ENCODE measurements around the gene CASZ1.

Gene CASZ1

DNA sequence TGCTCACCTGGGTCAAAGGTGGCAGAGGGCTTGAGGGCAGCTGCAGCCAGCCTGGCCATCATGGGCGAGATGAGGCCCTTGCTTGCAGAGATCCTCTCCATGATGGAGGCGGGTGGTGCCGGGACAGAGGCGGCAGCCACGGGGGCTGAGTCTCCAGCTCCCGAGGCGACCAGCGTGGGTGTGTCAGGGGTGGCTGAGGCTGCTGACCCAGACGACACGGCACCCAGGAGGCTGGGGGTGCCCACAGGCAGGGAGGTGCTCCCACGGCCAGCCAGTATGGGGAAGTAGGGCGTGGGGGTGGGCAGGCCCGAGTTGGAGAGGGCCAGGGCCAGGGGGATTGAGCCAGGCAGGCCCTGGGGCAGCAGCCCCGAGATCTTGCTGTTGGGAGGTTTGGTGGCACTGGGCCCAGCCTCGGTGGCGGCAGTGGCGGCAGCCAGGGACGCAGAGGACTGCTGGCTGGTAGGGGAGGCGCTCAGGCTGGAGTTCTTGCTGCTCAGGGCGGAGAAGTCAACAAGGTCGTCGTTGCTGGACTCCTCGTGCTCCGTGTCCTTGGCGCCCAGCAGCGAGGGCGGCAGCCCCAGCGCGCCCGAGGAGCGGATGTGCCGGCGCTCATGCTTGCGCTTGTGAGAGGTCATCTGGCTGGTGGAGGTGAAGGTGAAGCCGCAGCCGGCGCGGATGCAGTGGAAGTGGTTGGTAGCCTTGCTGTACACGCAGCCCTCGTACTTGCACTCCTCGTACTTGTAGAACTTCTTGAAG lies 142.9 kb downstream of the CASZ1 start:
- DNase-seq (ENCODE audit: low spot score) (no peak), ATAC-seq (ENCODE audit: low read depth) (no peak)
- no peaks in the 10 kb centered on the region for H3K4me1 ChIP-seq (ENCODE audit: insufficient read depth, poor library complexity, severe bottlenecking)
- no peak overlapping the region for H3K4me3 ChIP-seq (ENCODE audit: severe bottlenecking)
- no peaks in the 10 kb centered on the region for H3K9me3 ChIP-seq (ENCODE audit: severe bottlenecking)
- TF ChIP-seq, protein P1, sequence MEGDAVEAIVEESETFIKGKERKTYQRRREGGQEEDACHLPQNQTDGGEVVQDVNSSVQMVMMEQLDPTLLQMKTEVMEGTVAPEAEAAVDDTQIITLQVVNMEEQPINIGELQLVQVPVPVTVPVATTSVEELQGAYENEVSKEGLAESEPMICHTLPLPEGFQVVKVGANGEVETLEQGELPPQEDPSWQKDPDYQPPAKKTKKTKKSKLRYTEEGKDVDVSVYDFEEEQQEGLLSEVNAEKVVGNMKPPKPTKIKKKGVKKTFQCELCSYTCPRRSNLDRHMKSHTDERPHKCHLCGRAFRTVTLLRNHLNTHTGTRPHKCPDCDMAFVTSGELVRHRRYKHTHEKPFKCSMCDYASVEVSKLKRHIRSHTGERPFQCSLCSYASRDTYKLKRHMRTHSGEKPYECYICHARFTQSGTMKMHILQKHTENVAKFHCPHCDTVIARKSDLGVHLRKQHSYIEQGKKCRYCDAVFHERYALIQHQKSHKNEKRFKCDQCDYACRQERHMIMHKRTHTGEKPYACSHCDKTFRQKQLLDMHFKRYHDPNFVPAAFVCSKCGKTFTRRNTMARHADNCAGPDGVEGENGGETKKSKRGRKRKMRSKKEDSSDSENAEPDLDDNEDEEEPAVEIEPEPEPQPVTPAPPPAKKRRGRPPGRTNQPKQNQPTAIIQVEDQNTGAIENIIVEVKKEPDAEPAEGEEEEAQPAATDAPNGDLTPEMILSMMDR (IDR thresholded peaks at IDR 0.05; ENCODE audit: poor library complexity, severe bottlenecking), result no peak
- no peaks in the 10 kb centered on the region for H3K27me3 ChIP-seq (ENCODE audit: insufficient read depth, poor library complexity, severe bottlenecking)
- H3K36me3 ChIP-seq (ENCODE audit: low read depth), result no peaks in the 10 kb centered on the region
- no peak overlapping the region for H3K27ac ChIP-seq (ENCODE audit: poor library complexity, severe bottlenecking)

DNA sequence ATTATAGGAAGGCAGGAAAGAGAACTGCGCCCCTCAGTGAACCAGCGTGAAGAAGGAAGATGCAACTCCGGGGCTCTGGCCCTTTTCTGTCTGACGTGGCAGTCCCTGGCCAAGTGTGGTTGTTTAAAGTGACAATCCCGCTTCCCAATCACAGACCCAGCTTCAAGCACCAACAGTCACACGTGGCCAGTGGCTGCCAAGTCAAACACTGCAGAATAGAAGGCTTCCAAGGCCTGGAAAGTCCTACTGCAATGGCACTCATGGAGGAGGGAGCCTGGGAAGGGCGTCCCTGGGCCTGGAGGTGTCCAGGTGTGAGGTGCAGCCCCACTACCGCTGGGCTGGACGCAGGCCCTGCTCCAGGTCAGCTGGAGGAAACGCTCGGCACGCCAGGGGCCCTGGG lies 143.8 kb downstream of the CASZ1 start:
- TF ChIP-seq, protein P1 (IDR thresholded peaks at IDR 0.05; ENCODE audit: poor library complexity, severe bottlenecking), result no peak
- no peaks in the 10 kb centered on the region for H3K36me3 ChIP-seq (ENCODE audit: low read depth)
- no peak overlapping the region for H3K4me3 ChIP-seq (ENCODE audit: severe bottlenecking)
- no peak overlapping the region for H3K27ac ChIP-seq (ENCODE audit: poor library complexity, severe bottlenecking)
- no peak for ATAC-seq (ENCODE audit: low read depth)
- H3K4me1 ChIP-seq (ENCODE audit: insufficient read depth, poor library complexity, severe bottlenecking), result no peaks in the 10 kb centered on the region
- no peak for DNase-seq (ENCODE audit: low spot score)
- H3K9me3 ChIP-seq (ENCODE audit: severe bottlenecking), result no peaks in the 10 kb centered on the region
- H3K27me3 ChIP-seq (ENCODE audit: insufficient read depth, poor library complexity, severe bottlenecking), result no peaks in the 10 kb centered on the region

DNA sequence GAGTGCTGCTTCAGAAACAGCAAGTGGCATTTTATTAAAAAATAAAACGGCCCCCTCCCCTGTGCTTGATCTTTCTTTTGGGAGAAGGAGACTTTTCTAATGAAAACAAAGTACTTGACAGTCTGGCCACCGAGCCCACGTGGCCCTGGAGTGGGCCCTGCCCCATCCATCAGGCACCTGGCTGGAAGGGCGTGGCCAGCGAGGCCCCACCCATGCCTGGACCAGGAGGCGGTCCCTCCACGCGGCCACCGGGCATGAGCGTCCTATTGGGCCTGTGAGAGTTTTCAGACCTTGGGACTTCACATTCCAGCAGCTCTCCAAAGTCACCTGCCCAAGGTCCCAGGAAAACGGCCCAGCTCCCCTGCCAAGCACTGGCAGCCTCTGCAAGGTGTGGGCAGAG lies 144.7 kb downstream of the CASZ1 start:
- no peaks in the 10 kb centered on the region for H3K4me1 ChIP-seq (ENCODE audit: insufficient read depth, poor library complexity, severe bottlenecking)
- no peak overlapping the region for H3K4me3 ChIP-seq (ENCODE audit: severe bottlenecking)
- no peak for DNase-seq (ENCODE audit: low spot score)
- TF ChIP-seq, protein P1 (IDR thresholded peaks at IDR 0.05; ENCODE audit: poor library complexity, severe bottlenecking), result no peak
- H3K9me3 ChIP-seq (ENCODE audit: severe bottlenecking), result no peaks in the 10 kb centered on the region
- no peak overlapping the region for H3K27ac ChIP-seq (ENCODE audit: poor library complexity, severe bottlenecking)
- no peaks in the 10 kb centered on the region for H3K36me3 ChIP-seq (ENCODE audit: low read depth)
- no peak for ATAC-seq (ENCODE audit: low read depth)
- no peaks in the 10 kb centered on the region for H3K27me3 ChIP-seq (ENCODE audit: insufficient read depth, poor library complexity, severe bottlenecking)

DNA sequence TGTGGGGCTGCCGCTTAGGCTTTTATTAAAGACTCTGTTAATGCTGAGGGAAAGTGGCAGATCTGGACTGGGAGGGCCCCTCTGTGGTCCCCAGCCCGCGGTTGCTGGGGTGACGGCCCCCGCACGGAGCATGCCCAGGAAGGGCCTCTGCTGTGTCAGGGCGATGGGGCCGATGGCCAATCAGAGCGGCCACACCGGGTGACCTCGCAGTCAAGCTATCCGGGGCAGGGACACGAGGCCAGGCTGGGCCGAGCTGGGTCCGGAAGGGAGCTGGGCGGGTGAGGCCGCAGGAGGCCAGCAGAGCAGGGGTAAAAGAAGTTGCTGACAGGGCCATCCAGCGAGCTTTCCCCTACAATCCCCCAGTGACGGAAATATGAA lies 145.1 kb downstream of the CASZ1 start:
- TF ChIP-seq, protein P1 (IDR thresholded peaks at IDR 0.05; ENCODE audit: poor library complexity, severe bottlenecking), result no peak
- no peaks in the 10 kb centered on the region for H3K27me3 ChIP-seq (ENCODE audit: insufficient read depth, poor library complexity, severe bottlenecking)
- no peaks in the 10 kb centered on the region for H3K9me3 ChIP-seq (ENCODE audit: severe bottlenecking)
- H3K27ac ChIP-seq (ENCODE audit: poor library complexity, severe bottlenecking), result no peak overlapping the region
- H3K4me3 ChIP-seq (ENCODE audit: severe bottlenecking), result no peak overlapping the region
- no peak for DNase-seq (ENCODE audit: low spot score)
- ATAC-seq (ENCODE audit: low read depth), result no peak
- H3K36me3 ChIP-seq (ENCODE audit: low read depth), result no peaks in the 10 kb centered on the region
- H3K4me1 ChIP-seq (ENCODE audit: insufficient read depth, poor library complexity, severe bottlenecking), result no peaks in the 10 kb centered on the region
